IPS-NIHi7 (cell line): Measurements from ENCODE around the gene SEZ6.

Experiments
- DNase-seq: peaks from one replicate; pipeline ENCODE4 v3.0.0; 2012; ENCODE audit warnings: mixed read lengths; ENCODE audit errors: extremely low spot score

Gene SEZ6

DNA sequence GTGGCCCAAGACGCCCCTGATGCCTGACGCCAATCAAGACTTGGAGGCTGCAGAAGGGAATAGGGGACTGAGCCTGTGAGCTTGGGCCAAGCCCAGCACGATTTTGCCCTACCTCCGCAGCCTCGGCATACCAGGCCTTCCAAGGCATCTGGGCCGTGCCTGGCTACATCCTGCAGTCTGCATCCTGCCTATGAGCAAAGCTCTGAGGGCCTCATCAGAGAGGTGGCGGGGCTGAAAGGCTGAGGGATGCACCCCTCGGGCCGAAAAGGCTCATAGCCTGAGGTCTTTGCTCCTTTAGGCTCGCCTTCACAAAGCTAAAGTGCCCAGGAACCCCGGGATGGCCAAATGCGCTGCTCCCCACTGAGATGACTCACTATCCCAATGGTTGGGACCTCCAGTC is 2.5 kb downstream of the SEZ6 start:
- DNase-seq = no peak

- no peak for DNase-seq
Observed at GRCh38 chr17:29002811-29003210, 3.0 kb downstream of the SEZ6 start.

DNA sequence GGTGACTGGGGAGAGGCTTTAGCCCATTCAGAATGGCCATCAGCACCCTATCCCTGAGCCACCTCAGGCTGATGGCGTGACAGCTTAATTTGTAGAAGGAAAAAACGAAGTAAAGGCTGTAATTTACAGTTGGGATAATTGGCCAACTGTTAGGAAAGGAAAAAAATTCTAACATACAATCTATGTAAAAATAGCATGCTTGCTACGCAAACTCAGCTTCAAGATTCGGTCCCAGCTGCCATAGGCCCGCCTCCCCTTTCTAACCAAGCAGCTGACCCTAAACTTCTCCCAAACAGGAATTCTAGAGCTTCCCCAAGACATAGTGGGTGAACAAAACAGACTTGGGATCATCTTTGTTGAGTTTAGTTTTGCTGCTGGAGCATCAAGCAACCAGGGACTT is 4.9 kb downstream of the SEZ6 start:
- no peak for DNase-seq

GRCh38 chr17:28999206-28999605 is 6.6 kb downstream of the SEZ6 start:
- DNase-seq = no peak

DNA sequence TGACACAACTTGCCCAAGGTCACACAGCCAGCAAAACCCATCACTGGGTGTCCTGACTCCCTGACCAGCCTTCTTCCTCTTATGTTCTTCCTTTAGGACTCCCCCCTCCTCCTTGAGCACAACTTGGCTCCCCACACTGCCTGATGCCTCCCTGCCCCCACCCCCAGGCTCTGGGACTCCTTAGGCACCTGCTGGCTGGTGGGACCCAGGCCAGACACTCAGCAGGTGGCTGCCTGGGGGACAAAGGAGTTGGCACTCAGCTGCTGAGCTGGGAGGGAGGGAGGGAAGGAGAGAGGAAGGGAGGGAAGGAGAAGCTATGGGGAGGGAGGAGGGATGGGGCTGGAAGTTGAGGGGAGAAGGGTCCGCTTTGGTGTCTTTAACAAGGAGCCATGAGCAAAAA is 8.0 kb downstream of the SEZ6 start:
- DNase-seq = no peak

- no peak for DNase-seq
Observed at GRCh38 chr17:28996554-28997096, 9.2 kb downstream of the SEZ6 start.

- DNase-seq = no peak
Observed at GRCh38 chr17:28993645-28994426, 12.0 kb downstream of the SEZ6 start.

DNA sequence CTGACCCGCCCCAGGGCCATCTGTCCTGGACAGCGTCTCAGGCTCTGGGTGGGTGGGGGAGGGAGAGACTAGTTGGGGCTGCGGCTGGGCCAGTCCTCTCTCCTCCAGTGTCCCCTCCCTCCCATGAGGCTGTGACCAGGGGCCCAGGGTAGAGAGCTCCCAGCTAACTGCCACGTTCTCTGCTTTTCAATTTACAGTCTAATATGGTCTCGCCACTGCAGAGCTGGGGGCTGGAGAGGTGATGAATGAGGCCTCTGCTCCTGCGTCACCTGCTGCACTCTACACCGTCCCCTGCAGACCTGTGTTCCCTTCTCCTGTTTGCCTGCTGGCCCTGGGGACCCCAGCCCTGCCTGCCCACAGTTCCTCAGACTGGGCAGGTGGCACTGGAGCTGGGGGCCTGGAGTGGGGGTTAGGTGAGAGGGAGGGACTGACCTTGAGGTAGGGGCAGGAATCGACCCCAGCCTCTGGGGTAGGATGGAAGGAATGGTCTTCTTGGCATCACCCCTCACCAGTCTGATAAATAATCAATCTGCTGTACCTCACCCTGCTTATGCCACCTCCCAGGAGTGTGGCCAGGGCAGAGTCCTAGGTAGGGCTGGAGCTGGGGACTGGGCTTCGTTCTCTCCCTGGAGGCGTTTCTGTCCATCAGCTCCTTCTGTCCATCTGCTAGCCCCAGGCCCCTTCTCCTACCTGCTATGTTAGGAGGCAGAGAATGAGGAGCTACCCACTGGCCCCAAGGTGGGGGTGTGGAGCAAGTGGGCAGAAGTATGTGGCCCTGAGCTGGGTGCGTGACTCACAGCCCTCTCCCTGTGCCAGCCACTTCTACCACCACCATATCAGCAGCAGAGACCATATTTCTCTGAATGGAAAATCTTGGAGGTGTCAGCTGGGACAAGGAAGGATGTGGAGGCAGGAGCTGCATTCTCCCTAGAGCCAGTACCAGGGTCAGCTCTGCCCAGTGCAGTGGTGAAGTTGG is 12.9 kb downstream of the SEZ6 start:
- no peak for DNase-seq

GRCh38 chr17:28992185-28992584 is 13.6 kb downstream of the SEZ6 start:
- no peak for DNase-seq

GRCh38 chr17:28991779-28992178 is 14.1 kb downstream of the SEZ6 start:
- no peak for DNase-seq

DNA sequence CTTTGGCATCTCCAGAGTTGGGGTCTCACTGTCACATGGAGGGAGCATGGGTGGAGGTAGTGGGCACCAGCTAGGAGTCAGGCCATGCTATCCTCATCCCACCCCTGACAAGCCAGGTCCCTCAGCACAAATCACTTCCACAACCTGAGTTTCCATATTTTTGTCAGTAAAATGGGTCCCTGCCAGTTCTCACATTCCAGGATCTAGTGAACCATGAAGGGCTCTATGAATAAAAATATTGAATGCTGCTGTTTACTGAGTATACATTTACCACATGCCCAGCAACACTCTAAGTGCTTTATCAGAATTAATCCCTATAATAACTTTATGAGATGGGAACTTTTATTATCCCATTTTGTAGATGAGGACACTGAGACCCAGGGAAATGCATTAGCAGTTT is 16.8 kb downstream of the SEZ6 start:
- no peak for DNase-seq

- DNase-seq = no peak
Observed at GRCh38 chr17:28988475-28988874, 17.4 kb downstream of the SEZ6 start.

- DNase-seq = no peak
Observed at GRCh38 chr17:28986714-28987655, 18.8 kb downstream of the SEZ6 start.

GRCh38 chr17:28985950-28986713 is 19.7 kb downstream of the SEZ6 start:
- peak; percentile 76 for DNase-seq

- no peak for DNase-seq
Observed at GRCh38 chr17:28983286-28984230, 22.3 kb downstream of the SEZ6 start.

- DNase-seq = no peak
Observed at GRCh38 chr17:28982131-28982793, 23.6 kb downstream of the SEZ6 start.

- DNase-seq = no peak
Observed at GRCh38 chr17:28978356-28978964, 27.4 kb downstream of the SEZ6 start.

DNA sequence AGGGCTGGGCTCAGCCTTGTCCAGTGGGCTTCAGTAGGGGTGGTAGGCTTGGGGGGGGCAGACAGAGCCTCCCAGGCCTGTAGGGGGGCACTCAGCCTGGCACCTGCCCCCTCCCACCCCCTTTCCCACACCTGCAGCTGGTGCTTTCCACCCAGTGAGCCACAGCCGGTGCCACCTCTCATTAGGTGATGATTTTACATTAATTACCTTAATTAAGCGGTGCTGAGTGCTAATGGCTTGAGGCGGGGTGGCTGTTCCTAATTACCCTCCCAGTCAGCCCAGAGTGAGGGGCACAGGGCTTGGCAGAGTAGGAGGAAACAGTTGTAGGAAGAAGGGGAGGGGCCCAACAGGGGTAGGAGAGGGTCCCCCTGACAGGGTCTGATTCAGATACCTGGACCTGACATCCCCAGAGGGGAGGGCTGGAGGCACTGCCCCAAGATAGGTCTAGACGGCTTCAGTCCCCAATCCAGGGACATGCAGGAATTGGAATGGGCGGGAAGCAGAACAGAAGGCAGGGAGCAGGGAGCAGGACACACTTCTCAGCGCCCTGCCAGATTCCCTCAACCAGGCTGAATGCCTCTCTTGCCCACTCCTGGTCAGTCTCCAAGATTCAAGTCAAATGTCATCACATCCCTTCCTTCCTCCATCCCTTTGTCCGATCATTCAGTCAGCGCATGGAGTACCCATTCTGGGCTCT is 28.0 kb downstream of the SEZ6 start:
- no peak for DNase-seq
